Measurements from ENCODE around the gene LRRC58. TPM values are rescaled to one million over a fixed set of nuclear protein-coding genes. Genes with fewer than 3 reads are reported as not detected.
"Not testable (repeated sequence)": the region's sequence is repeated elsewhere in the genome, so short reads cannot be mapped to it uniquely, and the experiment has no call there.

LRRC58 gene
- total RNA-seq, 1 donor from 2014 or later, result 28.0 TPM

DNA sequence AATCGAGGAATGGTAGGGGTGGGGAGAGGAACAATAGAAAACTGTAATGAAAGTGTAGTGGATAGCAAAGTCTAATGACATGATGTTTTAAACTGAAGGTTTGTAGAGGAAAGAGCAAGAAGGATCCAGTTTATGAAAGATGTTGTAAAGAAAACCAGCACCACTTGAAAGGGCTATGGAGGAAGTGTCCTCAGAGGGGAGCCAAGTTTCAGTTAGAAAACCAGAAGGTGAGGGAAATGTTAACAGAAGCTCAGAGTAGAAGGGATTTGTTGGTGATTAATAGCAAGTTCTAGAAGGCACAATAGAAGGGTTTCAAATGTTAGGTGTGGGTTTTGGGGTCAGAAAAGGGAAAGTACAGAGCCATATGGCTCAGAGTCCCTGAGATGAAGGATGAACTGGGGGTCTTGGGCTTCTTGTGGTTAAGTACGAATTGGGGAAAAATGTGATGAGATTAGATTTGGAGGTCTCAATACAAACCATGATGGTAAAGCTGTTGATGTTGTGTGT lies 33.8 kb upstream of the LRRC58 start:
- no peak for TF ChIP-seq CTCF (IDR thresholded peaks at IDR 0.05)
- Mint-ChIP-seq H3K36me3 (ENCODE audit: unreplicated experiment) (no peaks in the 10 kb centered on the region), H3K27me3 (ENCODE audit: unreplicated experiment) (no peaks in the 10 kb centered on the region), H3K9me3 (ENCODE audit: unreplicated experiment) (no peaks in the 10 kb centered on the region), H3K27ac (ENCODE audit: unreplicated experiment) (no peak overlapping the region), H3K4me3 (ENCODE audit: unreplicated experiment) (no peak overlapping the region), H3K4me1 (ENCODE audit: unreplicated experiment) (no peaks in the 10 kb centered on the region)
- DNase-seq (ENCODE audit: extremely low spot score, unreplicated experiment), result no peak

GRCh38 chr3:120381503-120381902 lies 32.3 kb upstream of the LRRC58 start:
- TF ChIP-seq CTCF (IDR thresholded peaks at IDR 0.05), result no peak
- Mint-ChIP-seq H3K36me3 (ENCODE audit: unreplicated experiment) (no peaks in the 10 kb centered on the region), H3K4me1 (ENCODE audit: unreplicated experiment) (no peaks in the 10 kb centered on the region), H3K4me3 (ENCODE audit: unreplicated experiment) (no peak overlapping the region), H3K27ac (ENCODE audit: unreplicated experiment) (no peak overlapping the region), H3K9me3 (ENCODE audit: unreplicated experiment) (no peaks in the 10 kb centered on the region), H3K27me3 (ENCODE audit: unreplicated experiment) (no peaks in the 10 kb centered on the region)
- no peak for DNase-seq (ENCODE audit: extremely low spot score, unreplicated experiment)

DNA sequence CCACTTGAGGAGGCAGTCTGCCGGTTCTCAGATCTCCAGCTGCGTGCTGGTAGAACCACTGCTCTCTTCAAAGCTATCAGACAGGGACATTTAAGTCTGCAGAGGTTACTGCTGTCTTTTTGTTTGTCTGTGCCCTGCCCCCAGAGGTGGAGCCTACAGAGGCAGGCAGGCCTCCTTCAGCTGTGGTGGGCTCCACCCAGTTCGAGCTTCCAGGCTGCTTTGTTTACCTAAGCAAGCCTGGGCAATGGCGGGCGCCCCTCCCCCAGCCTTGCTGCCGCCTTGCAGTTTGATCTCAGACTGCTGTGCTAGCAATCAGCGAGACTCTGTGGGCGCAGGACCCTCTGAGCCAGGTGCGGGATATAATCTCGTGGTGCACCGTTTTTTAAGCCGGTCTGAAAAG lies 28.8 kb upstream of the LRRC58 start:
- H3K9me3 Mint-ChIP-seq (ENCODE audit: unreplicated experiment); H3K4me3 Mint-ChIP-seq (ENCODE audit: unreplicated experiment); H3K27ac Mint-ChIP-seq (ENCODE audit: unreplicated experiment); H3K27me3 Mint-ChIP-seq (ENCODE audit: unreplicated experiment); DNase-seq (ENCODE audit: extremely low spot score, unreplicated experiment); H3K36me3 Mint-ChIP-seq (ENCODE audit: unreplicated experiment); H3K4me1 Mint-ChIP-seq (ENCODE audit: unreplicated experiment): not testable (repeated sequence)

GRCh38 chr3:120370463-120370862 lies 21.3 kb upstream of the LRRC58 start:
- H3K4me3 Mint-ChIP-seq (ENCODE audit: unreplicated experiment), result no peak overlapping the region
- no peaks in the 10 kb centered on the region for H3K4me1 Mint-ChIP-seq (ENCODE audit: unreplicated experiment)
- peaks cover 52% of the 10 kb centered on the region for H3K27me3 Mint-ChIP-seq (ENCODE audit: unreplicated experiment)
- DNase-seq (ENCODE audit: extremely low spot score, unreplicated experiment), result no peak
- H3K27ac Mint-ChIP-seq (ENCODE audit: unreplicated experiment), result no peak overlapping the region
- H3K36me3 Mint-ChIP-seq (ENCODE audit: unreplicated experiment), result no peaks in the 10 kb centered on the region
- H3K9me3 Mint-ChIP-seq (ENCODE audit: unreplicated experiment), result no peaks in the 10 kb centered on the region
- no peak for TF ChIP-seq CTCF (IDR thresholded peaks at IDR 0.05)

DNA sequence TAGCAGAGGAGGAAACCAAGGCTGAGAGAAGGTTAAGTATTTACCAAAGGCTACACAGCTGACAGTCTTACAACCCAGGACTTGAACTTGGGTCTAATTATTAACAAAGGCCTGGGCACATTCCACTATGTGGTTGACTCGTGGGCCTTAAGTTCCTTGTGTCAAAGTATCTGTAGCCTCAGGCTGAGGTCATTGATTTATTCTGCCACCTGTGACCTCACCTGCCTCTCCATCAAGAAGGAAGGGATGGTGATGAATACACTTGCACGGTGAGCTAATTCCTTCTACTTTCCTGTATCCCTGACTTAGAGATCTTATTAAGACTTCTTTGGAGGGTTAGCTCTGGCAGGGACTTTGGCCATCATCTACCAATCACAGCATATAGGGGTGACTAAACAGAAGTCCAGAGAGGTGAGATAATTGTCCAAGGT lies 19.9 kb upstream of the LRRC58 start:
- H3K9me3 Mint-ChIP-seq (ENCODE audit: unreplicated experiment), result no peaks in the 10 kb centered on the region
- peaks cover 52% of the 10 kb centered on the region for H3K27me3 Mint-ChIP-seq (ENCODE audit: unreplicated experiment)
- no peak for TF ChIP-seq CTCF (IDR thresholded peaks at IDR 0.05)
- H3K36me3 Mint-ChIP-seq (ENCODE audit: unreplicated experiment), result no peaks in the 10 kb centered on the region
- no peaks in the 10 kb centered on the region for H3K4me1 Mint-ChIP-seq (ENCODE audit: unreplicated experiment)
- H3K4me3 Mint-ChIP-seq (ENCODE audit: unreplicated experiment), result no peak overlapping the region
- no peak overlapping the region for H3K27ac Mint-ChIP-seq (ENCODE audit: unreplicated experiment)
- no peak for DNase-seq (ENCODE audit: extremely low spot score, unreplicated experiment)

- no peak for DNase-seq (ENCODE audit: extremely low spot score, unreplicated experiment)
- H3K4me3 Mint-ChIP-seq (ENCODE audit: unreplicated experiment), result no peak overlapping the region
These were observed 19.0 kb upstream of the LRRC58 start for GRCh38 chr3:120368172-120368571.

More at GRCh38 chr3:120368172-120368571, 19.0 kb upstream of the LRRC58 start:
- Mint-ChIP-seq H3K9me3 (ENCODE audit: unreplicated experiment) (no peaks in the 10 kb centered on the region), H3K27me3 (ENCODE audit: unreplicated experiment) (peaks cover 52% of the 10 kb centered on the region), H3K27ac (ENCODE audit: unreplicated experiment) (no peak overlapping the region), H3K4me1 (ENCODE audit: unreplicated experiment) (no peaks in the 10 kb centered on the region), H3K36me3 (ENCODE audit: unreplicated experiment) (no peaks in the 10 kb centered on the region)
- TF ChIP-seq CTCF (IDR thresholded peaks at IDR 0.05), result no peak

Data from osteocyte (in vitro differentiated cells).